Endodermal cell (in vitro differentiated cells): Measurements from ENCODE around the gene CDT1. TPM values are rescaled to one million over a fixed set of nuclear protein-coding genes. Genes with fewer than 3 reads are reported as not detected.

Experiments used
- DNase-seq: peaks from one replicate; pipeline ENCODE4 v3.0.0-alpha.2; 2017
- H3K27ac ChIP-seq: 2 replicates; pipeline ENCODE4 v1.5.1; 2013; ENCODE audit warnings: mild to moderate bottlenecking, low read depth, low read length, moderate library complexity
- H3K27me3 ChIP-seq: 2 replicates; pipeline ENCODE4 v1.6.1; 2013; ENCODE audit warnings: mild to moderate bottlenecking, low read length, moderate library complexity; ENCODE audit not compliant: insufficient read depth, control insufficient read depth, poor library complexity, severe bottlenecking
- H3K36me3 ChIP-seq: 2 replicates; pipeline ENCODE4 v1.7.0; 2013; ENCODE audit warnings: mild to moderate bottlenecking, low read length, moderate library complexity; ENCODE audit not compliant: control insufficient read depth, insufficient read depth
- H3K4me1 ChIP-seq: one replicate; pipeline ENCODE4 v1.7.0; 2013; ENCODE audit warnings: low read length; ENCODE audit not compliant: control insufficient read depth, insufficient read depth
- H3K4me3 ChIP-seq: 2 replicates; pipeline ENCODE4 v1.5.1; 2013; ENCODE audit warnings: mild to moderate bottlenecking, low read length, moderate library complexity
- H3K9ac ChIP-seq: 2 replicates; pipeline ENCODE4 v1.6.1; 2013; ENCODE audit warnings: mild to moderate bottlenecking, low read length, moderate library complexity; ENCODE audit not compliant: poor library complexity, severe bottlenecking; ENCODE audit errors: extremely low read depth
- H3K9me3 ChIP-seq: 2 replicates; pipeline ENCODE4 v1.6.1; 2013; ENCODE audit warnings: mild to moderate bottlenecking, low read length, moderate library complexity; ENCODE audit not compliant: control insufficient read depth
- H3K27ac Mint-ChIP-seq: 2 replicates; pipeline ENCODE4 v1.8.0; 2020; ENCODE audit warnings: mixed read lengths
- H3K27me3 Mint-ChIP-seq: 2 replicates; pipeline ENCODE4 v1.8.0; 2021; ENCODE audit warnings: mild to moderate bottlenecking, mixed read lengths; ENCODE audit not compliant: insufficient read depth
- H3K36me3 Mint-ChIP-seq: 2 replicates; pipeline ENCODE4 v1.8.0; 2020; ENCODE audit warnings: low read depth, mixed read lengths
- H3K4me1 Mint-ChIP-seq: 2 replicates; pipeline ENCODE4 v1.8.0; 2020; ENCODE audit warnings: mixed read lengths
- H3K4me3 Mint-ChIP-seq: 2 replicates; pipeline ENCODE4 v1.8.0; 2020; ENCODE audit warnings: mild to moderate bottlenecking, moderate library complexity, mixed read lengths
- H3K9me3 Mint-ChIP-seq: 2 replicates; pipeline ENCODE4 v1.8.0; 2020; ENCODE audit warnings: mild to moderate bottlenecking, mixed read lengths
- CTCF ChIP-seq: fragments of 200-600 bp; sonication (generic); conservative IDR thresholded peaks from 2 replicates; pipeline ENCODE4 v1.5.0; 2021; ENCODE audit warnings: antibody characterized with exemption, mild to moderate bottlenecking
- WGBS, 2 experiments: methylation state at CpG; one replicate each; pipeline versions ENCODE4 v1.1.5 to v1.1.7; 2013; ENCODE audit warnings: missing lambda C conversion rate in 2 of 2, mixed read lengths in 1 of 2; ENCODE audit not compliant: insufficient coverage in 1 of 2, insufficient read length in 1 of 2; 5-methylcytosine and 5-hydroxymethylcytosine counted together
- total RNA-seq, 2 donors: library from RNA; stranded (reverse); fragmentation: NEBNext Ultra II Directional in 1 of 2; extraction: Animal tissue kit (Norgen Biotek cat#: 25700) in 1 of 2; gene quantifications; 2 replicates in 1 of 2; 3 replicates in 1 of 2; pipeline ENCODE4 v1.2.1, GENCODE V29; 2021

Gene CDT1
- total RNA-seq, 2 donors from 2014 or later, result 57.1 to 63.0 TPM

GRCh38 chr16:88807626-88808453, 4.3 kb downstream of the CDT1 start:
- H3K27me3 Mint-ChIP-seq, result no peaks in the 10 kb centered on the region
- no peak overlapping the region for H3K4me3 ChIP-seq
- no peak overlapping the region for H3K9ac ChIP-seq
- H3K9me3 Mint-ChIP-seq, result no peaks in the 10 kb centered on the region
- no peak for TF ChIP-seq CTCF
- H3K27ac Mint-ChIP-seq, result no peak overlapping the region
- H3K27ac ChIP-seq, result no peak overlapping the region
- peaks cover 27% of the 10 kb centered on the region for H3K36me3 Mint-ChIP-seq
- no peaks in the 10 kb centered on the region for H3K27me3 ChIP-seq
- 90 to 96% methylated on average over 16 to 26 of the region's 26 CpGs for WGBS, 2 experiments
- no peak overlapping the region for H3K4me3 Mint-ChIP-seq
- H3K4me1 ChIP-seq, result peaks cover 11% of the 10 kb centered on the region
- H3K9me3 ChIP-seq, result no peaks in the 10 kb centered on the region
- H3K4me1 Mint-ChIP-seq, result no peaks in the 10 kb centered on the region
- no peak for DNase-seq
- H3K36me3 ChIP-seq, result peaks cover 28% of the 10 kb centered on the region

GRCh38 chr16:88809068-88809675, 5.6 kb downstream of the CDT1 start:
- Mint-ChIP-seq H3K36me3 (peaks cover 27% of the 10 kb centered on the region), H3K27me3 (no peaks in the 10 kb centered on the region), H3K4me3 (no peak overlapping the region), H3K27ac (no peak overlapping the region), H3K9me3 (no peaks in the 10 kb centered on the region), H3K4me1 (peaks cover 5% of the 10 kb centered on the region)
- TF ChIP-seq CTCF, result no peak
- peaks cover 11% of the 10 kb centered on the region for H3K4me1 ChIP-seq
- WGBS, 2 experiments, result 84 to 93% methylated on average over 6 to 10 of the region's 10 CpGs
- H3K9me3 ChIP-seq, result no peaks in the 10 kb centered on the region
- no peak overlapping the region for H3K9ac ChIP-seq
- no peaks in the 10 kb centered on the region for H3K27me3 ChIP-seq
- H3K4me3 ChIP-seq, result no peak overlapping the region
- H3K36me3 ChIP-seq, result peaks cover 28% of the 10 kb centered on the region
- H3K27ac ChIP-seq, result no peak overlapping the region
- no peak for DNase-seq

- H3K4me1 ChIP-seq, result peaks cover 11% of the 10 kb centered on the region
- H3K27me3 ChIP-seq, result no peaks in the 10 kb centered on the region
- TF ChIP-seq CTCF, result no peak
- Mint-ChIP-seq H3K4me1 (peaks cover 5% of the 10 kb centered on the region), H3K27ac (peak overlapping the region; percentile 26), H3K27me3 (no peaks in the 10 kb centered on the region), H3K9me3 (no peaks in the 10 kb centered on the region), H3K4me3 (peak overlapping the region; percentile 75), H3K36me3 (peaks cover 27% of the 10 kb centered on the region)
- H3K36me3 ChIP-seq, result peaks cover 28% of the 10 kb centered on the region
- peak overlapping the region; percentile 86 for H3K4me3 ChIP-seq
- no peak for DNase-seq
- H3K9me3 ChIP-seq, result no peaks in the 10 kb centered on the region
- H3K27ac ChIP-seq, result no peak overlapping the region
- H3K9ac ChIP-seq, result no peak overlapping the region
- 91 to 94% methylated on average over 8 to 10 of the region's 10 CpGs for WGBS, 2 experiments
Observed at GRCh38 chr16:88809676-88810165, 6.1 kb downstream of the CDT1 start.
